Memory B cell (primary cell): Measurements from ENCODE around the gene OR10H4.
"Not testable (repeated sequence)": the region's sequence is repeated elsewhere in the genome, so short reads cannot be mapped to it uniquely, and the experiment has no call there.

Experiments
- ATAC-seq: fragments of 150-1000 bp; cut with Tn5 transposase; 2 replicates; pipeline ENCODE4 v1.10.0; 2021; ENCODE audit warnings: low read depth, mild to moderate bottlenecking, moderate library complexity
- DNase-seq, 2 donors: peaks; one replicate each; pipeline ENCODE4 v3.0.0; 2022; ENCODE audit warnings: low spot score in 2 of 2
- H3K27ac Mint-ChIP-seq: one replicate; pipeline ENCODE4 v1.8.0; 2022; ENCODE audit warnings: mild to moderate bottlenecking, moderate library complexity, mixed read lengths
- H3K27me3 Mint-ChIP-seq: one replicate; pipeline ENCODE4 v1.8.0; 2022; ENCODE audit warnings: mixed read lengths
- H3K36me3 Mint-ChIP-seq: one replicate; pipeline ENCODE4 v1.8.0; 2022; ENCODE audit warnings: mild to moderate bottlenecking, mixed read lengths
- H3K4me1 Mint-ChIP-seq: one replicate; pipeline ENCODE4 v1.8.0; 2022; ENCODE audit warnings: mixed read lengths
- H3K4me3 Mint-ChIP-seq: one replicate; pipeline ENCODE4 v1.8.0; 2022; ENCODE audit warnings: mild to moderate bottlenecking, moderate library complexity, mixed read lengths
- H3K9me3 Mint-ChIP-seq: one replicate; pipeline ENCODE4 v1.8.0; 2022; ENCODE audit warnings: mixed read lengths

Gene OR10H4

GRCh38 chr19:15972043-15972442, 23.2 kb downstream of the OR10H4 start:
- not testable (repeated sequence) for H3K36me3 Mint-ChIP-seq, H3K27ac Mint-ChIP-seq, ATAC-seq, H3K4me3 Mint-ChIP-seq, H3K9me3 Mint-ChIP-seq, H3K27me3 Mint-ChIP-seq, DNase-seq, H3K4me1 Mint-ChIP-seq

- peaks cover 10% of the 10 kb centered on the region for H3K27me3 Mint-ChIP-seq
- DNase-seq = no peak
- no peak overlapping the region for H3K27ac Mint-ChIP-seq
- no peak overlapping the region for H3K4me3 Mint-ChIP-seq
- ATAC-seq = no peak
- no peaks in the 10 kb centered on the region for H3K4me1 Mint-ChIP-seq
- H3K9me3 Mint-ChIP-seq = no peaks in the 10 kb centered on the region
- no peaks in the 10 kb centered on the region for H3K36me3 Mint-ChIP-seq
These were observed 26.0 kb downstream of the OR10H4 start for GRCh38 chr19:15974856-15975255.

- Mint-ChIP-seq H3K4me3 (no peak overlapping the region), H3K36me3 (no peaks in the 10 kb centered on the region), H3K9me3 (peaks cover 2% of the 10 kb centered on the region), H3K4me1 (no peaks in the 10 kb centered on the region), H3K27ac (no peak overlapping the region), H3K27me3 (peaks cover 10% of the 10 kb centered on the region)
- ATAC-seq (no peak), DNase-seq (no peak)
These were observed 28.3 kb downstream of the OR10H4 start for GRCh38 chr19:15976836-15977689.

DNA sequence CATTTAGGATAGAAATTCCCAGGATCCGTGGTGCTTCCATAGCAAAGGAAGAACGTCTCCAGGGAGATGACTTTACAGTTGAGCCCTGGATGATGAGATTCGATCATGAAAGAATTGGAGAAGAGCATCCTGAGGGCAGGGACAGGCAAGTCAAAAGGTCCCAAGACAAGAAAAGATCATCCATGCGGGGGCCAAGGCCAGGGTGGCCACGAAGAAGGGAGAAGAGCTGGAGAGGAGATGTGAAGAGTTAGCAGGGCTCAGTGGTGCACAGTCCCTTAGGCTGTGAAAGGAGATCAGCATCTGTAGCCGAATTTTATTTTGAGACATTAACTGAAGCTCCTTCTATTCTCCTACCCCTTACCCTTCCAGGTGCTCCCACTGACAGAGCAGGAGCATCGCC, 28.9 kb downstream of the OR10H4 start:
- Mint-ChIP-seq H3K27me3 (peaks cover 10% of the 10 kb centered on the region), H3K27ac (no peak overlapping the region), H3K9me3 (peaks cover 3% of the 10 kb centered on the region), H3K36me3 (no peaks in the 10 kb centered on the region), H3K4me1 (no peaks in the 10 kb centered on the region), H3K4me3 (no peak overlapping the region)
- ATAC-seq (no peak), DNase-seq (no peak)

DNA sequence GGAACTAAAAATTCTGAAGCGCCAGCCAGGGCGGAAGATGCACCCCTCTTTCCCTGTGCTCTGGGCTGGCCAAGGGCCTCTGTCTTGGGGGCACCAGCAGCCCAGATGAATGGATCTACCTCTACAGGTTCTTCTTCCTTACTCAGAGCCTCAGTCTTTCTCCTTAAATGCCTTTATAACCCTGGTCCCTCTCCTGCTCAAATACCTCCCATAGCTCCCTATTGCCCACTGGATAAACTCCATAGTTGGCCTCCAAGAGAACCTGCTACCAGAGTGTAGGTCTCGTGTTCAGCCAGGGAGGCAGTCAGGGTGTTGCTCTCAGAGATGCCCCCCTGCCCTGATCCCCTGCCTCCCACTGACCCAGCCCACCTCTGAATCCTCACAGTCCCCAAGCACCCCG, 30.5 kb downstream of the OR10H4 start:
- Mint-ChIP-seq H3K27ac (no peak overlapping the region), H3K36me3 (no peaks in the 10 kb centered on the region), H3K27me3 (peaks cover 10% of the 10 kb centered on the region)

DNA sequence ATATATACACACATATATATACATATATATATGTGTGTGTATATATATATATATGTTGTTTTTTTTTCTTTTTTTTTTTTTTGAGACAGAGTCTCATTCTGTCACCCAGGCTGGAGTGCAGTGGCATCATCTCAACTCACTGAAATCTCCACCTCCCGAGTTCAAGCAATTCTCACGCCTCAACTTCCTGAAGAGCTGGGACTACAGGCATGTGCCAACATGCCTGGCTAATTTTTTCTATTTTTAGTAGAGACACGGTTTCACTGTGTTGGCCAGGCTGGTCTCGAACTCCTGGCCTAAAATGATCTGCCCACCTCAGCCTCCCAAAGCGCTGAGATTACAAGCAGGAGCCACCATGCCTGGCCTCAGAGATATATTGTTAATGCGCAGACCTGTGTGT, 37.0 kb downstream of the OR10H4 start:
- not testable (repeated sequence) for H3K9me3 Mint-ChIP-seq, H3K36me3 Mint-ChIP-seq, ATAC-seq, H3K27me3 Mint-ChIP-seq, H3K27ac Mint-ChIP-seq, H3K4me1 Mint-ChIP-seq, H3K4me3 Mint-ChIP-seq, DNase-seq

More for the DNA sequence above, 30.5 kb downstream of the OR10H4 start:
- H3K9me3 Mint-ChIP-seq = peaks cover 3% of the 10 kb centered on the region
- DNase-seq (no peak), ATAC-seq (no peak)
- no peak overlapping the region for H3K4me3 Mint-ChIP-seq
- H3K4me1 Mint-ChIP-seq = no peaks in the 10 kb centered on the region

DNA sequence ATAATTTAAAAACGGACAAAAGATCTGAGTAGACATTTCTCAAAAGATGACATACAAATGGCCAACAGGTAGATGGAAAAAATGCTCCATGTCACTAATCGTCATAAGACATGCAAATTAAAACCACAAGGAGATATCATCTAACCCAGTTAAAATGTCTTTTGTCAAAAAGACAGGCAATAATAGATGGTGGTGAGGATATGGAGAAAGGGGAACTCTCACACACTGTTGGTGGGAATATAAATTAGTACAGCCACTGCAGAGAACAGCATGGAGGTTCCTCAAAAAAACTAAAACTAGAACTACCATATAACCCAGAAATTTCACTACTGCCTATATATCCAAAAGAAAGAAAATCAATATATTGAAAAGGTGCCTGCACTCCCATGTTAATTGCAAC, 37.9 kb downstream of the OR10H4 start:
- ATAC-seq (no peak), DNase-seq (no peak)
- Mint-ChIP-seq H3K36me3 (peaks cover 7% of the 10 kb centered on the region), H3K4me3 (no peak overlapping the region), H3K27me3 (peaks cover 15% of the 10 kb centered on the region), H3K27ac (no peak overlapping the region), H3K4me1 (no peaks in the 10 kb centered on the region), H3K9me3 (peaks cover 13% of the 10 kb centered on the region)

- H3K4me1 Mint-ChIP-seq = no peaks in the 10 kb centered on the region
- DNase-seq = no peak
- peaks cover 19% of the 10 kb centered on the region for H3K27me3 Mint-ChIP-seq
- no peak for ATAC-seq
- H3K4me3 Mint-ChIP-seq = no peak overlapping the region
- no peak overlapping the region for H3K27ac Mint-ChIP-seq
- H3K9me3 Mint-ChIP-seq = peaks cover 12% of the 10 kb centered on the region
- peaks cover 9% of the 10 kb centered on the region for H3K36me3 Mint-ChIP-seq
These were observed 41.1 kb downstream of the OR10H4 start for GRCh38 chr19:15989889-15990288.

GRCh38 chr19:15991602-15992001, 42.8 kb downstream of the OR10H4 start:
- ATAC-seq (no peak), DNase-seq (no peak)
- Mint-ChIP-seq H3K27ac (no peak overlapping the region), H3K9me3 (peaks cover 12% of the 10 kb centered on the region), H3K36me3 (peaks cover 11% of the 10 kb centered on the region), H3K4me1 (no peaks in the 10 kb centered on the region), H3K27me3 (peaks cover 19% of the 10 kb centered on the region), H3K4me3 (no peak overlapping the region)

DNA sequence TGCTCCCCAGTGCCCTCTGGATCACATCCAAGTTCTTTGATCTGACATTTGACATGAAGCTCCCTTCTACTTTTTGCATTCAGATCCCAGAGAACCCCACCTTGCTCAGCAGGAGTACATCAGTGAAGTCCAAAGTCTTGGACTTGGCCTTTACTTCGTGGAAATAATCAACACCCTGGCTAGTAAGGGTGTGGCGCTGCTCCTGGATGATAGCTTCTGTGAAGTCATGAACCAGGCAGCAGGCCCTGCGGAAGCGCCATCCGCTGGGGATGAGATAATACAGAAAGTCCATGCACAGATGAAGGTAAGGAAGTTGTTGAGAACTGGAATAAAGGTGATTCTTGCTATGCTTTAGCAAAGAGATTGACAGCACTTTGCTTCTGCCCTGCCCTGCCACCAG, 43.2 kb downstream of the OR10H4 start:
- DNase-seq (no peak), ATAC-seq (no peak)
- H3K27ac Mint-ChIP-seq = no peak overlapping the region
- H3K36me3 Mint-ChIP-seq = peaks cover 11% of the 10 kb centered on the region
- H3K27me3 Mint-ChIP-seq = peaks cover 18% of the 10 kb centered on the region
- H3K4me3 Mint-ChIP-seq = no peak overlapping the region
- H3K4me1 Mint-ChIP-seq = no peaks in the 10 kb centered on the region
- peaks cover 11% of the 10 kb centered on the region for H3K9me3 Mint-ChIP-seq

DNA sequence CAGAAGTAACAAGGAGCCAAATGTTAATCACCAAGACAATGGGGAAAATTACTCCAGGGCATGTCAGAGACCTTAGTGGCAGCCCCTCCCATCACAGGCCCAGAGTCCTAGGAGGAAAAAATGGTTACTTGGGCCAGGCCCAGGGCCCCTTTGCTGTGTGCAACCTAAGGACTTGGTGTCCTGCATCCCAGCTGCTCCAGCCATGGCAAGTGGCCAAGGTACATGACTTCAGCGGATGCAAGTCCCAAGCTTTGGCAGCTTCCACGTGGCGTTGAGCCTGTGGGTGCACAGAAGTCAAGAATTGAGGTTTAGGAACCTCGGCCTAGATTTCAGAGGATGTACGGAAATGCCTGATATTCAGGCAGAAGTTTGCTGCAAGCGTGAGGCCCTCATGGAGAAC, 46.7 kb downstream of the OR10H4 start:
- H3K27me3 Mint-ChIP-seq = peaks cover 11% of the 10 kb centered on the region
- H3K9me3 Mint-ChIP-seq = peaks cover 7% of the 10 kb centered on the region
- H3K4me3 Mint-ChIP-seq = no peak overlapping the region
- H3K36me3 Mint-ChIP-seq = peaks cover 11% of the 10 kb centered on the region
- H3K4me1 Mint-ChIP-seq = no peaks in the 10 kb centered on the region
- ATAC-seq (no peak), DNase-seq (no peak)
- H3K27ac Mint-ChIP-seq = no peak overlapping the region

DNA sequence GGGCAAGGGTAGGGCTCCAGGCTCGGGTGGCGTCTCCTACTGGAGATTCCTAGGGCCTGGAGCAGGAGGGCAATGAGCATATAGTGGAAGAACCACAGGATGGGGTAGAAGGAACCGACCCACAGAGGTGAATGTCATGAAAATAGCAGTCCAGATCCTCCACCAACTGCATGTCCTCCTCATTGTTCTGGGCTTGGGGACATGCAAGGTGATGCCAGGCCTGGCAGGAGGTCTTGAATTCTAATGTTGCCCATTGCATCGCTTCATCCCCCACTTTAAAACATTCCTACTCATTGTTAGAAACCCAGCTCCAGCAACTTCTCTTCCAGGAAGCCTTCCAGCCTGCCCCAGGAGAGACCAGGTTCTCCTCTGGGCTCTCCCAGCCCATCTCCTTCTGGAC, 49.4 kb downstream of the OR10H4 start:
- no peaks in the 10 kb centered on the region for H3K9me3 Mint-ChIP-seq
- H3K36me3 Mint-ChIP-seq = peaks cover 4% of the 10 kb centered on the region
- DNase-seq = no peak
- H3K27me3 Mint-ChIP-seq = no peaks in the 10 kb centered on the region
- H3K4me3 Mint-ChIP-seq = no peak overlapping the region
- H3K4me1 Mint-ChIP-seq = peaks cover 16% of the 10 kb centered on the region
- ATAC-seq = no peak
- no peak overlapping the region for H3K27ac Mint-ChIP-seq
